ENCODE results near the gene PHLDA1. TPM values are rescaled to one million over a fixed set of nuclear protein-coding genes. Genes with fewer than 3 reads are reported as not detected.
"Not testable (repeated sequence)": the region's sequence is repeated elsewhere in the genome, so short reads cannot be mapped to it uniquely, and the experiment has no call there.

PHLDA1 gene
- polyA plus RNA-seq, 1 donor (not counting 4 experiments of a cell fraction or from before 2014, with no cell fraction given): 144 TPM

DNA sequence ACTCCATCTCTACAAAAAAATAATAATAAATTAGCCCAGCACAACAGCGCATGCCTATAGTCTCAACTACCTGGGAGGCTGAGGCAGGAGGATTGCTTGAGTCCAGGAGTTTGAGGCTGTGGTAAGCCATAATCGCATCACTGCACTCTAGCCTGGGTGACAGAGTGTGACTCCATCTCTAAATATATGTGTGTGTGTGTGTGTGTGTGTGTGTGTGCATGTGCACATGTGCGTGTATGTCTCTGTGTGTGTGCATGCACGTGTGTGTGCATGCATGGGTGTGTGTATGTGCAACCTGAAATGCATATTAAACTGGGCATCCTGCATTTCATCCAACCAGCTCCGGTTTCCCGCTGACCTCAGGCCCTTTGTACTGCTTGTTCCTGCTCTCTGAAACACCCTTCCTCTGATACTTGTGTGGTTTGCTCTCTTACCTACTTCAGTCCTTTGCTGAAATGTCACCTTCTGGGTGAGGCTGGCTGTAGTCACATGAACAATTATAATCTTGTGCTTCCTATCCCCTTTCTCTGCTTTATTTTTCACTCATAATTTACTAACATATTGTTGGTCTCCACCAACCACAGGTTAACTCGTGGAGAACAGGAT, 46.9 kb downstream of the PHLDA1 start:
- no peaks in the 10 kb centered on the region for H3K79me2 ChIP-seq (ENCODE audit: control insufficient read depth, insufficient read depth, low read length)
- no peaks in the 10 kb centered on the region for H4K20me1 ChIP-seq (ENCODE audit: control insufficient read depth, extremely low read depth, insufficient read depth, low read length)
- H3K4me3 ChIP-seq (ENCODE audit: control insufficient read depth in 2 of 3, extremely low read depth in 1 of 3, insufficient read depth in 2 of 3, low read depth in 1 of 3, low read length in 3 of 3): no peak overlapping the region
- H3K4me2 ChIP-seq (ENCODE audit: control insufficient read depth, extremely low read depth, insufficient read depth, low read depth, low read length): no peak overlapping the region
- H3K9ac ChIP-seq (ENCODE audit: control insufficient read depth, extremely low read depth, insufficient read depth, low read length): no peak overlapping the region
- no peak for FAIRE-seq
- no peaks in the 10 kb centered on the region for H3K9me3 ChIP-seq (ENCODE audit: control insufficient read depth, low read depth, low read length)
- H2AFZ ChIP-seq (ENCODE audit: control insufficient read depth, low read length): peak overlapping the region; percentile 20
- H3K27ac ChIP-seq (ENCODE audit: control insufficient read depth, insufficient read depth, low read length): no peak overlapping the region
- TF ChIP-seq EZH2 (IDR thresholded peaks at IDR 0.05; ENCODE audit: low read length): no peak
- TF ChIP-seq, protein P1, sequence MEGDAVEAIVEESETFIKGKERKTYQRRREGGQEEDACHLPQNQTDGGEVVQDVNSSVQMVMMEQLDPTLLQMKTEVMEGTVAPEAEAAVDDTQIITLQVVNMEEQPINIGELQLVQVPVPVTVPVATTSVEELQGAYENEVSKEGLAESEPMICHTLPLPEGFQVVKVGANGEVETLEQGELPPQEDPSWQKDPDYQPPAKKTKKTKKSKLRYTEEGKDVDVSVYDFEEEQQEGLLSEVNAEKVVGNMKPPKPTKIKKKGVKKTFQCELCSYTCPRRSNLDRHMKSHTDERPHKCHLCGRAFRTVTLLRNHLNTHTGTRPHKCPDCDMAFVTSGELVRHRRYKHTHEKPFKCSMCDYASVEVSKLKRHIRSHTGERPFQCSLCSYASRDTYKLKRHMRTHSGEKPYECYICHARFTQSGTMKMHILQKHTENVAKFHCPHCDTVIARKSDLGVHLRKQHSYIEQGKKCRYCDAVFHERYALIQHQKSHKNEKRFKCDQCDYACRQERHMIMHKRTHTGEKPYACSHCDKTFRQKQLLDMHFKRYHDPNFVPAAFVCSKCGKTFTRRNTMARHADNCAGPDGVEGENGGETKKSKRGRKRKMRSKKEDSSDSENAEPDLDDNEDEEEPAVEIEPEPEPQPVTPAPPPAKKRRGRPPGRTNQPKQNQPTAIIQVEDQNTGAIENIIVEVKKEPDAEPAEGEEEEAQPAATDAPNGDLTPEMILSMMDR (optimal IDR thresholded peaks at IDR 0.05 in 1 of 3, IDR thresholded peaks at IDR 0.05 in 1 of 3, conservative IDR thresholded peaks at IDR 0.05 in 1 of 3; ENCODE audit: extremely low read depth in 1 of 3, insufficient read depth in 2 of 3, low read length in 3 of 3): no peak
- dilution Hi-C loops (cut with MboI; ENCODE audit: extremely low pct_ligation_motif_present, low sequenced_read_pairs): no loop called here
- H3K9me1 ChIP-seq (ENCODE audit: control insufficient read depth, extremely low read depth, insufficient read depth, low read length): no peaks in the 10 kb centered on the region
- H3K27me3 ChIP-seq (ENCODE audit: control insufficient read depth, extremely low read depth, insufficient read depth, low read length): no peaks in the 10 kb centered on the region
- no peak for DNase-seq (ENCODE audit: low read depth, low spot score)
- H3K36me3 ChIP-seq (ENCODE audit: control insufficient read depth in 2 of 2, extremely low read depth in 1 of 2, insufficient read depth in 2 of 2, low read length in 2 of 2): no peaks in the 10 kb centered on the region
- peaks cover 13% of the 10 kb centered on the region for H3K4me1 ChIP-seq (ENCODE audit: control insufficient read depth, extremely low read depth, insufficient read depth, low read length)

DNA sequence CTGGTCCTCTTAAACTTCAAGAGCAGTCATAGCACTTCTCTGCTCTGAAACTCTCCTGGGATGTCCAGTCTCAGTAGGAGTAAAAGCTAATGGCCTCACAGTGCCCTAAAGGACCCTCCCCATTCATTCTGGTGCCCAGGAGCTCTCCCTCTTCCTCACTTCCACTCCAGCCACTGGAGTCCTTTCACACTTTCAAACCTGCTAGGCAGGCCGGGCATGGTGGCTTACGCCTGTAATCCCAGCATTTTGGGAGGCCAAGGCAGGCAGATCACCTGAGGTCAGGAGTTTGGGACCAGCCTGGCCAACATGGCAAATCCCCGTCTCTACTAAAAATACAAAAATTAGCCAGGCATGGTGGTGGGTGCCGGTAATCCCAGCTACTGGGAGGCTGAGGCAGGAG, 47.7 kb downstream of the PHLDA1 start:
- H3K9me1 ChIP-seq (ENCODE audit: control insufficient read depth, extremely low read depth, insufficient read depth, low read length); H3K4me3 ChIP-seq (ENCODE audit: control insufficient read depth in 2 of 3, extremely low read depth in 1 of 3, insufficient read depth in 2 of 3, low read depth in 1 of 3, low read length in 3 of 3); H3K36me3 ChIP-seq (ENCODE audit: control insufficient read depth in 2 of 2, extremely low read depth in 1 of 2, insufficient read depth in 2 of 2, low read length in 2 of 2); H3K9ac ChIP-seq (ENCODE audit: control insufficient read depth, extremely low read depth, insufficient read depth, low read length); H4K20me1 ChIP-seq (ENCODE audit: control insufficient read depth, extremely low read depth, insufficient read depth, low read length); H3K27ac ChIP-seq (ENCODE audit: control insufficient read depth, insufficient read depth, low read length); H3K79me2 ChIP-seq (ENCODE audit: control insufficient read depth, insufficient read depth, low read length); FAIRE-seq; dilution Hi-C loops (cut with MboI; ENCODE audit: extremely low pct_ligation_motif_present, low sequenced_read_pairs); DNase-seq (ENCODE audit: low read depth, low spot score); H3K9me3 ChIP-seq (ENCODE audit: control insufficient read depth, low read depth, low read length); H3K27me3 ChIP-seq (ENCODE audit: control insufficient read depth, extremely low read depth, insufficient read depth, low read length): not testable (repeated sequence)
- H3K4me1 ChIP-seq (ENCODE audit: control insufficient read depth, extremely low read depth, insufficient read depth, low read length): peaks cover 22% of the 10 kb centered on the region
- H2AFZ ChIP-seq (ENCODE audit: control insufficient read depth, low read length): peak overlapping the region; percentile 80
- peak overlapping the region; percentile 81 for H3K4me2 ChIP-seq (ENCODE audit: control insufficient read depth, extremely low read depth, insufficient read depth, low read depth, low read length)

Measured in keratinocyte (primary cell).